ENCODE results near the gene IFI27. TPM values are rescaled to one million over a fixed set of nuclear protein-coding genes. Genes with fewer than 3 reads are reported as not detected.

IFI27 gene
- total and polyA plus RNA-seq, 2 of the 8 experiments (the other 6 are each of a cell fraction or from before 2014, with no cell fraction given): 0.76 to 2.2 TPM

- FAIRE-seq (no peak), DNase-seq (ENCODE audit: low read depth in 1 of 2, low spot score in 2 of 2) (no peak)
- no peak overlapping the region for H3K14ac ChIP-seq (ENCODE audit: insufficient read length)
- H2AFZ ChIP-seq (ENCODE audit: low read length): no peak overlapping the region
- H2BK15ac ChIP-seq (ENCODE audit: low read length): no peak overlapping the region
- no peak overlapping the region for H2BK12ac ChIP-seq (ENCODE audit: low read depth, low read length)
- H4K8ac ChIP-seq (ENCODE audit: extremely low read depth, insufficient read depth, low read length): no peak overlapping the region
- H2BK5ac ChIP-seq (ENCODE audit: low read depth, low read length): no peak overlapping the region
- H3K79me1 ChIP-seq (ENCODE audit: low read depth, low read length): no peaks in the 10 kb centered on the region
- no peak overlapping the region for H3K56ac ChIP-seq (replicated peaks; ENCODE audit: insufficient read length, low read depth, low read length)
- no peaks in the 10 kb centered on the region; a peak in 1 of 8 replicates for H3K36me3 ChIP-seq (ENCODE audit: control insufficient read depth in 2 of 4, insufficient read depth in 4 of 4, low read length in 3 of 4)
- no peaks in the 10 kb centered on the region for H3K27me3 ChIP-seq (replicated peaks in 1 of 4; ENCODE audit: control insufficient read depth in 3 of 4, extremely low read depth in 1 of 4, insufficient read depth in 3 of 4, low read length in 3 of 4)
- H3K79me2 ChIP-seq (ENCODE audit: control insufficient read depth in 1 of 2, insufficient read depth in 2 of 2, low read length in 2 of 2): no peaks in the 10 kb centered on the region
- no peak overlapping the region for H2BK120ac ChIP-seq (replicated peaks; ENCODE audit: low read depth, low read length)
- 93% methylated on average over 4 of the region's 4 CpGs; no CpG with 5 or more reads in 1 of the 2 experiments for WGBS, 2 experiments (ENCODE audit: extremely low coverage in 1 of 2, insufficient coverage in 1 of 2, insufficient read length in 1 of 2, insufficient replicate concordance in 2 of 2, low coverage in 1 of 2, low lambda C conversion rate in 2 of 2, missing lambda C conversion rate in 1 of 2)
- no peak overlapping the region for H3K4me3 ChIP-seq (ENCODE audit: extremely low read depth in 1 of 4, insufficient read depth in 2 of 4, low read depth in 3 of 4, low read length in 4 of 4)
- H3K27ac ChIP-seq (ENCODE audit: low read depth, low read length): no peak overlapping the region
- POLR2A ChIA-PET (ENCODE audit: partially characterized antibody): interaction anchor here (1.2 kb wide), 1 partner anchor 28 kb away, joined by 4 read pairs; no protein-coding TSS in a partner anchor
- H3K4me2 ChIP-seq (ENCODE audit: insufficient read depth in 1 of 2, low read depth in 2 of 2, low read length in 2 of 2): no peak overlapping the region
- H2AK5ac ChIP-seq (ENCODE audit: low read depth, low read length): no peak overlapping the region
- CTCF ChIA-PET (ENCODE audit: partially characterized antibody): interaction anchor here (1.1 to 1.8 kb wide), 3 partner anchors 10 to 83 kb away, joined by 4 to 6 read pairs (median 5); partner anchors contain the start of gene IFI27
- no peak overlapping the region for H3K23ac ChIP-seq (ENCODE audit: insufficient read length)
- no peak overlapping the region for H3K18ac ChIP-seq (ENCODE audit: extremely low read depth, low read length)
- no peaks in the 10 kb centered on the region for H4K20me1 ChIP-seq (replicated peaks in 1 of 2; ENCODE audit: control insufficient read depth in 1 of 2, insufficient read depth in 2 of 2, low read length in 2 of 2)
- no peak overlapping the region for H4K5ac ChIP-seq (ENCODE audit: insufficient read length, low read depth, low read length)
- H4K91ac ChIP-seq (replicated peaks; ENCODE audit: insufficient read length, low read length): no peak overlapping the region
- no peaks in the 10 kb centered on the region for H3K23me2 ChIP-seq (ENCODE audit: low read depth, low read length)
- TF ChIP-seq POU5F1 (IDR thresholded peaks at IDR 0.05; ENCODE audit: low read depth, low read length) (no peak), POLR2A (IDR thresholded peaks at IDR 0.05; ENCODE audit: control extremely low read depth in 1 of 2, low read depth in 2 of 2, low read length in 2 of 2) (no peak), SUZ12 (IDR thresholded peaks at IDR 0.05; ENCODE audit: low read length) (no peak), EZH2 (IDR thresholded peaks at IDR 0.05; ENCODE audit: low read depth, low read length, severe bottlenecking) (no peak), NANOG (IDR thresholded peaks at IDR 0.05; ENCODE audit: insufficient read depth, low read depth, low read length, poor library complexity, severe bottlenecking) (no peak), TBP (IDR thresholded peaks at IDR 0.05; ENCODE audit: low read depth, low read length) (no peak), JUN (IDR thresholded peaks at IDR 0.05; ENCODE audit: low read depth, low read length) (no peak), CBX8 (IDR thresholded peaks at IDR 0.05; ENCODE audit: borderline replicate concordance, low read depth, low read length) (no peak)
- no peaks in the 10 kb centered on the region for H3K9me3 ChIP-seq (ENCODE audit: insufficient read depth in 2 of 2, low read depth in 1 of 2, low read length in 1 of 2)
- no peak overlapping the region for H2BK20ac ChIP-seq (ENCODE audit: low read length)
- no peaks in the 10 kb centered on the region for H3K4me1 ChIP-seq (replicated peaks in 1 of 4; ENCODE audit: control insufficient read depth in 3 of 4, insufficient read depth in 4 of 4, low read length in 3 of 4)
- no peak overlapping the region for H3K4ac ChIP-seq (replicated peaks; ENCODE audit: insufficient read length, low read depth, low read length)
- no peak overlapping the region for H3K9ac ChIP-seq (replicated peaks in 1 of 4; ENCODE audit: extremely low read depth in 1 of 4, low read depth in 3 of 4, low read length in 3 of 4)
Measured at GRCh38 chr14:94100847-94101246, 9.7 kb upstream of the IFI27 start.
